ENCODE results near the gene NEDD9.

The NEDD9 gene

GRCh38 chr6:11260249-11261038, 28.0 kb upstream of the NEDD9 start:
- DNase-seq: no peak

DNA sequence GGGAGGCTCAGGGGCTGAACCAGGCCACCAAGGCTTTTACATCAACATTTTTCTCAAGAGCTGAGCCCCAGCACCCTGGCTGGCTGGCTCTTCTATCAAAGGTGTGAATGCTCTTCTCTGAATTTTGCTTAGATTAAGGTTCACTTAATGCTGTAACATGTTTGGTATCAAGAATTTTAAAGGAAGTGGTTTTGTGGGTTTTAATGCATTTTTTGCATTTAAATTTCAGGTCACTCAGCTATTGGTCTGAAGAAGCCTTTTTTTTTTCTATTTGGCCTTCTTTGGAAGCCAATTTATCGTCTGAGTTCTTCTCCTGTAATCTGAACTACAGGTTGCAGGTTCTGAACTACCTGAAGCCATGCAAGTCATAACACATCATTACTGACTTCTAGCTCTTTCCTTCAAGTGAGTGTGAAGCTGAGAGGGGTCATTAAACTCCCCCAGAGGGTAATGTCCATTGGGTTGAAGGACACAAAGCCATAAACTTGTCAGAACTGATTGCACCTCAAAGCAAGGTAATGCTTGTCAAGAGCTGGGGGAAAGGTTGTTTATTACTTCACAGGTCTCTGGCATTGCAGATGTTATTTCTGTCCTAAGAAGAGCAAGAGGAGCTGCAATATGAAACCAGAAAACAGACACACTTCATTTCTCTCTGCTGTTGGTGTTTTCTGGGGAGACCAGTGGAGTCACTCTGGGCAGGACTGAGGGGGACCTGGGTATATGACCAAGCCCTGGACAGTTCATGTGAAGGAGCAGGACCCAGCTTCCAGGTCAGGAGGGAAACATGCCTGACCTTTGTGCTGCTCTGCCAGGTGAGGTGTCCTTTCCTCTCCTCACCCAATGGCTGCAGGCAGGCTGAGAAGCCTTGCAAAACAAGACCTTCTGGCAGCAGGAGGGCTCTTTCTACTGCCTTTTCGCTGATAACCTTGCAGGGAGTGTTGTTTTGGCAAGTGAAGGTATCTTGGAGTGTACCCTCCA, 26.1 kb upstream of the NEDD9 start:
- DNase-seq: no peak

- DNase-seq: no peak
Measured at GRCh38 chr6:11255610-11256009, 23.1 kb upstream of the NEDD9 start.

GRCh38 chr6:11253594-11253993, 21.1 kb upstream of the NEDD9 start:
- no peak for DNase-seq

DNA sequence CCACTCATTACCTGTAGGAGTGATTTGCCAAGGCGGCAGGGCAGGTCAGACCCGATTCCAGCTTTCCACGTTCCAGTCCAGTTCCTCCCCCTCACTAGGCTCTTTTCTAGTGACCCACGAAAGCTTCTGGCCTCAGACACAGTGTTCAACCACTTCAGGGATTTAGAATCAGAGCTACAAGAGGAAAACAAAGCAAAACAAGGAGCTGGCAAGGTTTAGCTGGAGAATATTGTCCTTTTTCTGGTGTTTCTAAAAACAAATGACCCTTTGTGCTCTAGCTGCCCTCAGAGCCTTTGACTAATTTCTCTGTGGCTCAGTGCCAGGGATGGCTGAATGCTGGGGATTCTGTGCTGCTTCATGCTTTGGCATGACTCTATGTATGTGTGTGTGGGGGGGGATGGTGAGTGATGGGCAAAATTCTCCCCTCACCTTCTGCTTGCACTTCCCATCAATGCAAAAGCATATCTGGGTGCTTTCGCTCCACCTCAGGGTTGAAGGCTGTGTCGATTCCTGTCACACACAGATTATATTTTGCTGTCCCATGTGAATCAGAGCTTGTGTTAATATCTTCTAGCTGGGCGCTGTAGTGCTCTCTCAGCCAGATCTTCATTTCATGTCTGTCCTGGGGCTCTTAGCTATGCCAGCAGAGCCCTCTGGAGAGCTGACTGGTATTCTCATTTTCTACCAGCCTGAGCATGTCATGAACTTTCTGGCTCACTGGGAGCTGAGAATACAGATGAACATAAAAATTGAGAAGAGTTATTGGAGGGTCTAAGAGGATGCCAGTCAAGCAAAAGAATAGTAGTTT, 19.3 kb upstream of the NEDD9 start:
- DNase-seq: peak in 47 of 56 donors; percentile 13 to 89 (median 53)

GRCh38 chr6:11250108-11250507, 17.6 kb upstream of the NEDD9 start:
- no peak for DNase-seq

DNA sequence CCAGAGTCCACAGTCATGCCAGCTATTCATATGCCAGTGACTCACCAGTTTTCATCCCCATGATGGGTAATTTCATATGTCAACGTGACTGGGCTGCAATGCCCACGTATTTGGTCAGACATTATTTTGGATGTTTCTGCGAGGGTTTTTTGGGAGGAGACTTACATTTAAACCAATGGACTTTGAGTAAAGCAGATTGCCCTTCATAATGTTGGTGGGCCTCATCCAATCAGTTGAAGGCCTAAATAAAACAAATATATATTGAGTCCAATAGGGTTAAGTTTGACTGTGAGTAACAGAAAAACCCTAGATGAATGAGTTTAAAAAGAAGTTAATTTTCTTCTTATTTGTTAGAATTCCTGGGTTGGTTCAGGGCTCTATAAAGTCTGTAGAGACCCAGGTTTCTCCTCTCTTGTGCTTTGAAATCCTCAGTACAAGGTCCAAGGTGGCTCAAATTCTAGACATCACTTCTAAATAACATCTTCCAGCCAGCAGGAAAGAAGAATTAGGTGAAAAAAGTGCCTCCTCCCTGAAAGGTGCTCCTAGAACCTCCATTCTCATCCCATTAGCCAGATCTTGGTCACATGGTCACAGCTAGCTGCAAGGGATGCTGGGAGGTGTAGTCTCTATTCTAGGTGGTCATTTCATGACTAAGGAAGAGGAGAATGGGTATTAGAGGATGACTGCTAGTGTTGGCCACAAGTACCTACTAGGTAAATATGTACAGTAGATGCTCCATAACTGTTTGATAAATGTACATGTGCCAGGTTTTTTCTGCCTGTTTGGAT, 16.7 kb upstream of the NEDD9 start:
- no peak for DNase-seq

DNA sequence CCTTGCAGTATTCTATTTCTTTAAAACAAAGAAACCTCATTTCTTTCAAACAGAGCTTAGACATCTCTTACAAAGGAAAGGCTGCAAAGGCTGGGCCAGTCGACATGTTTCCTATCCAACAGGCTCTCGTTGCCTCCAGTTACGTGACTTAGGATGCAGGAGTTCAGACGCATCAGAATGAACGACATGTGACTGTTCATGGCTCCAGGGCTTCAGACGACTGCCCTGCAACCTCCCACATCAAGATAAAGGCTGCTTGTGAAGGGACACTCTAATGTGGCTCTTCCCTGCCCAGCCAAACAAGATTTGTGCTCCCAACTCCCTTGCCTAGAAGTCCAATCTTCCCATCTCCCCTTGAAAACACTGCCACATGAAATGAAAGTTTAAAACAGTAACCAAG, 14.3 kb upstream of the NEDD9 start:
- no peak for DNase-seq

DNA sequence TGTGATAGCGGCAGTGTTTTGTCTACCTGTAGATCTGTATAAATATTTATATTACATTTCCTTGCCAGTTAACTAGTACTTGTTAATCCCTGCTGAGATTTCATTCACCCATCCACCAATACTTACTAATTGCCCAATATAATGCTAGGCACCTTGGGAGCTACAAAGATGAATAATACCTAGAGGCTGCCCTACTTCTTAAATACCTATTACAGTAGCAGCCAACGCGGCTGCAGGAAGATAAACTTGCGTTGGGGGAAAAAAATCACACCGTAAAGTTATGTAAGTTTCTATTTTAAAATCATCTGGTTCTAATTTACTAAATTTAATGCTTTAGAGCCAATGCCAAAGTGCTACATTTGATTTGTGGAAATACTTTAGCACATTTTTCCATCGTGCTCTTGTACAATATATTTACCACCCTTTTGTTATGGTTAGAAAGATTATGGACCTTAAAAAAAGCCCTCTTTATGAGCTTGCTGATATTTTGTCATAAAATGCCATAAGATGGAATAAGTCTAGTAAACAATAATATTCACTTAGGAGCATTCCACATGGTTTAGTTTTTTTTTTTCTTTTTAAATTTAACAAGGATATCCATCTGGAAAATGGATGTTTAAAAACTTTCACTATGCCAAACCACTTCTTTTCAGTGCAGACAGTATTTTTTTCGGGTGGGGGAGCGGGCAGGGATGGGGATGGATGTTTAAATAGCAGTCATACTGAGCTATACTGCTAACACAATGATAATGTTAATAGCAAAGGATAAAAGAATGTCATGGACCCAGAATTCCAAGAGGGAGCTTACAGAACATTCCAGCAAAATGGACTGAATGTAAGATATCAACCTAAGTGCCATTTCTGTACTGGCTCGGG, 13.2 kb upstream of the NEDD9 start:
- no peak for DNase-seq

- DNase-seq: no peak
Measured at GRCh38 chr6:11244387-11245126, 12.1 kb upstream of the NEDD9 start.

GRCh38 chr6:11243861-11244260, 11.4 kb upstream of the NEDD9 start:
- no peak for DNase-seq

GRCh38 chr6:11242711-11243110, 10.2 kb upstream of the NEDD9 start:
- DNase-seq: no peak

- DNase-seq: peak in 41 of 56 donors; percentile 4 to 79 (median 43)
Measured at GRCh38 chr6:11241793-11242201, 9.3 kb upstream of the NEDD9 start.

DNA sequence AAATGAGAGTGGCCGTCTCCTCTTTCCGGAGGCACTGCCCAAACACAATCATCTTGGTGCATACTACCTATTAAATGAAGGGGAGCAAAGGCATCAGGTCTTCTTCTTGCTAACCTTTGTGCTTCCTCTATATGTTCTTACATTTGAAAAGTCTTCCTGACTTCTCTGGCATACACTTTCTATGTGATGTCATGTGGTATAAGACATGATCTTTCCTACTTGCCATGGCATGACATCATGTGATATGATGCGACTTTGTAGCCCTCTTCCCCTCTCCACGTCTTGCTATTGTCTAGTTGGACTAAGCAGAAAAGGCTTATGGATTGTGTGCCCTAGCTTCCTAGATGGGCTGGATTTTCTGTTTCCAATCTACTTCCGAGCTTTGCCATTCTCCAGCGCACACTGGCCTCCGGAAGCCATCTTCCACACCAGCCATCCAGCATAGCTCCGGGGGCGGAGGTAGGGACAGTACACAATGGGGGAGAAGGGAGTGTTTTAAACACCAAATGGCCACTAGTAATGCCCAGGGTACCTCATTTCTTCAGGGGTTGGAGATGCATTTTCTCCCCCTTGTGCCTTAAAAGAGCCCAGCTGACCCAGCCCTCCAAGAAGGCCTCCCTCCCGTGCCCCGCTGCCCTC, 8.8 kb upstream of the NEDD9 start:
- DNase-seq: no peak

- DNase-seq: peak in 1 of 56 donors; percentile 5
Measured at GRCh38 chr6:11237956-11238355, 5.5 kb upstream of the NEDD9 start.

- no peak for DNase-seq
Measured at GRCh38 chr6:11237428-11237827, 5.0 kb upstream of the NEDD9 start.

- DNase-seq: no peak
Measured at GRCh38 chr6:11236915-11237314, 4.4 kb upstream of the NEDD9 start.

DNA sequence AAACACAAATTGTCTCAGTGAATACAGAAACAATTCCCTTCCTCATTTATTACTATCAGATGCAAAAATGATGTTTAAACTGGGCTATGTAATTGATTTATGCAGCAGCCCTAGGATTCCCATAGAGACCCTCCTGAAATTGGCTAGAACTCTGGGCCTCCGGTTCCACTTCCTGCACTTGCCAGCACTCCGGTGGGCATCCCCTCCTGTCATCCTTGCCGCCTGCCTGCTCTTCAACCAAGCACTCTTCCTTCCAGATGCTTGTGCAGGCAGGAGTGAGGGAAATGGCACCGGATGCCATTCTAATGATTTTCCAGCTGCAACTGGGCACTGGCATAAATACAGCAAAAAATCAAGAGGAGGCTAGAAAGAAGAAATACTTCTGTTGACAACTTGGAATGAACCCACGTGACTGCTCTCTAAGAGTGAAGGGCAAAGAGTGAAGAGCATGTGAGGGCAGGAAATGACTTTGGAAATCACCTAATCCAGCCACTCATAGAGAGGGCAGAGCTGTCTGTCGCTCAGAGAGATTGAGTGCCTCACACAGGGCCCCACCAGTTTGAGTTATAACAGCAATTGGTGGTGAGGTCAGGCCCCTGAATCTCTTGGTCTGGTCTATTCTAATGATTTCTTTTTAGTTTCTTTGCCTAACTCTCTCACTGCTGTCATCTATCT, 3.7 kb upstream of the NEDD9 start:
- DNase-seq: no peak

Data from amygdala (tissue), 56 donors.